AG10803 (cell line): ENCODE measurements around the gene CHN2.

Experiments used
- DNase-seq: peaks from one replicate; pipeline ENCODE4 v3.0.0; 2010; ENCODE audit warnings: low read depth
- H3K4me3 ChIP-seq: 2 replicates; pipeline ENCODE4 v1.5.1; 2011; ENCODE audit warnings: mild to moderate bottlenecking, low read length, control low read depth
- CTCF ChIP-seq: conservative IDR thresholded peaks from 2 replicates; pipeline ENCODE4 v1.5.1; 2011; ENCODE audit warnings: mild to moderate bottlenecking, low read length, control low read depth, inconsistent platforms

The CHN2 gene

GRCh38 chr7:29150856-29151255 is 43.7 kb upstream of the CHN2 start:
- H3K4me3 ChIP-seq, result no peak overlapping the region
- DNase-seq, result no peak
- TF ChIP-seq CTCF, result no peak

- TF ChIP-seq CTCF, result no peak
- H3K4me3 ChIP-seq, result no peak overlapping the region
- DNase-seq, result no peak
These were observed 40.5 kb upstream of the CHN2 start for GRCh38 chr7:29154076-29154475.

- no peak for DNase-seq
- no peak overlapping the region for H3K4me3 ChIP-seq
- no peak for TF ChIP-seq CTCF
These were observed 37.6 kb upstream of the CHN2 start for GRCh38 chr7:29156907-29157452.

- TF ChIP-seq CTCF, result no peak
- DNase-seq, result no peak
- no peak overlapping the region for H3K4me3 ChIP-seq
These were observed 35.7 kb upstream of the CHN2 start for GRCh38 chr7:29158795-29159423.

GRCh38 chr7:29160080-29160479 is 34.5 kb upstream of the CHN2 start:
- no peak for TF ChIP-seq CTCF
- DNase-seq, result no peak
- H3K4me3 ChIP-seq, result no peak overlapping the region

GRCh38 chr7:29161231-29161630 is 33.3 kb upstream of the CHN2 start:
- no peak for TF ChIP-seq CTCF
- H3K4me3 ChIP-seq, result no peak overlapping the region
- DNase-seq, result no peak

- H3K4me3 ChIP-seq, result no peak overlapping the region
- no peak for TF ChIP-seq CTCF
- DNase-seq, result no peak
These were observed 32.0 kb upstream of the CHN2 start for GRCh38 chr7:29162577-29162976.
